Measurements from ENCODE around the gene LPCAT3. TPM values are rescaled to one million over a fixed set of nuclear protein-coding genes. Genes with fewer than 3 reads are reported as not detected.
A peak's percentile ranks its signal among the peaks of the same experiment; 100 is the strongest.

The LPCAT3 gene
- total and polyA plus RNA-seq, 2 of the 13 experiments (the other 11 are each of a cell fraction or from before 2014, with no cell fraction given), result 44.5 to 64.3 TPM

GRCh38 chr12:6965026-6965661, 53.1 kb downstream of the LPCAT3 start (continued):
- peak; percentile 76 for TF ChIP-seq ZNF687 (CRISPR knock-in tag; IDR thresholded peaks at IDR 0.05)
- peak; percentile 4 to 54; a peak in 2 of 4 replicates for TF ChIP-seq POLR2A (IDR thresholded peaks at IDR 0.05; ENCODE audit: insufficient read depth in 1 of 2, low read depth in 2 of 2, low read length in 2 of 2)
- peak; percentile 31; the same call in 1 of the 2 replicates for TF ChIP-seq PATZ1 (CRISPR knock-in tag; IDR thresholded peaks at IDR 0.05)
- peak; percentile 42 for TF ChIP-seq SRSF1 (optimal IDR thresholded peaks at IDR 0.05; ENCODE audit: low read depth, low read length)
- peak; percentile 74 for TF ChIP-seq MAX (IDR thresholded peaks at IDR 0.05)
- TF ChIP-seq ZNF580 (CRISPR knock-in tag; IDR thresholded peaks at IDR 0.05; ENCODE audit: borderline replicate concordance, low read depth), result 0 out of 2 replicates have a peak, but pooled peaks have one; percentile 38
- TF ChIP-seq MYC (CRISPR knock-in tag; IDR thresholded peaks at IDR 0.05; ENCODE audit: borderline replicate concordance), result peak; percentile 79
- 0 out of 2 replicates have a peak, but pooled peaks have one; percentile 28 for TF ChIP-seq ZNF639 (CRISPR knock-in tag; conservative IDR thresholded peaks at IDR 0.05)
- TF ChIP-seq ETV6 (CRISPR knock-in tag; conservative IDR thresholded peaks at IDR 0.05), result no peak
- peak; percentile 11; the same call in 1 of the 2 replicates for TF ChIP-seq HNF4A (CRISPR knock-in tag; IDR thresholded peaks at IDR 0.05)
- 0 out of 2 replicates have a peak, but pooled peaks have one; percentile 66 for TF ChIP-seq KLF12 (CRISPR knock-in tag; IDR thresholded peaks at IDR 0.05; ENCODE audit: borderline replicate concordance)
- TF ChIP-seq TBX2 (CRISPR knock-in tag; IDR thresholded peaks at IDR 0.05; ENCODE audit: borderline replicate concordance), result peak; percentile 28; the same call in 1 of the 2 replicates
- TF ChIP-seq POGZ (CRISPR knock-in tag; IDR thresholded peaks at IDR 0.05), result no peak
- 0 out of 2 replicates have a peak, but pooled peaks have one; percentile 44 for TF ChIP-seq ZNF557 (CRISPR knock-in tag; IDR thresholded peaks at IDR 0.05)
- 0 out of 2 replicates have a peak, but pooled peaks have one; percentile 65 for TF ChIP-seq ZNF510 (CRISPR knock-in tag; IDR thresholded peaks at IDR 0.05; ENCODE audit: low read depth)
- TF ChIP-seq ISL2 (CRISPR knock-in tag; IDR thresholded peaks at IDR 0.05), result peak; percentile 55
- TF ChIP-seq YY1 (IDR thresholded peaks at IDR 0.05; ENCODE audit: insufficient read depth, insufficient replicate concordance, low read depth, low read length), result peak; percentile 41
- TF ChIP-seq ZBTB38 (CRISPR knock-in tag; IDR thresholded peaks at IDR 0.05), result peak; percentile 92
- TF ChIP-seq GATAD2A (CRISPR knock-in tag; IDR thresholded peaks at IDR 0.05), result peak; percentile 57
- TF ChIP-seq ZNF263 (CRISPR knock-in tag; IDR thresholded peaks at IDR 0.05), result 0 out of 2 replicates have a peak, but pooled peaks have one; percentile 32
- TF ChIP-seq NFKBIZ (CRISPR knock-in tag; IDR thresholded peaks at IDR 0.05), result 0 out of 2 replicates have a peak, but pooled peaks have one; percentile 41
- TF ChIP-seq NR0B2 (CRISPR knock-in tag; IDR thresholded peaks at IDR 0.05), result 0 out of 2 replicates have a peak, but pooled peaks have one; percentile 29

Measured in HepG2 (cell line).